A673 (cell line): ENCODE results near the gene PHACTR3. TPM values are rescaled to one million over a fixed set of nuclear protein-coding genes. Genes with fewer than 3 reads are reported as not detected.

Experiments used
- BruUV-seq: library from RNA; stranded (reverse); fragments of 400-500 nt; replicated peaks from 2 replicates; lab custom pipeline; 2021; lab: Mats Ljungman, UMichigan
- CTCF ChIA-PET: fragments of 300-600 bp; sonication (Branson Sonifier 250); formaldehyde crosslinking; loops from one replicate; lab custom pipeline; 2022; ENCODE audit warnings: antibody characterized with exemption; lab: Charles Lee
- POLR2A ChIA-PET: fragments of 300-600 bp; sonication (Branson Sonifier 250); formaldehyde crosslinking; loops from one replicate; lab custom pipeline; 2022; ENCODE audit warnings: antibody characterized with exemption; ENCODE audit not compliant: low non-redundant PET; lab: Charles Lee
- DNase-seq: peaks from one replicate; pipeline ENCODE4 v3.0.0-alpha.2; 2015; ENCODE audit warnings: low spot score
- H3K27ac ChIP-seq: fragments of 200-600 bp; sonication (generic); 2 replicates; pipeline ENCODE4 v1.5.1; 2016; ENCODE audit warnings: mixed run types, low read depth, mild to moderate bottlenecking, mixed read lengths, antibody characterized with exemption, low read length; ENCODE audit not compliant: poor library complexity, severe bottlenecking
- H3K27me3 ChIP-seq: fragments of 200-600 bp; sonication (generic); replicated peaks from 2 replicates; pipeline ENCODE4 v1.6.1; 2017; ENCODE audit warnings: mixed run types, low read depth, mild to moderate bottlenecking, mixed read lengths, antibody characterized with exemption, low read length; ENCODE audit not compliant: insufficient read depth, poor library complexity
- H3K36me3 ChIP-seq: fragments of 200-600 bp; sonication (generic); 2 replicates; pipeline ENCODE4 v1.6.1; 2016; ENCODE audit warnings: mixed run types, mild to moderate bottlenecking, mixed read lengths, antibody characterized with exemption, low read length; ENCODE audit not compliant: insufficient read depth, poor library complexity, severe bottlenecking
- H3K4me1 ChIP-seq: fragments of 200-600 bp; sonication (generic); 2 replicates; pipeline ENCODE4 v1.6.1; 2017; ENCODE audit warnings: mixed run types, mild to moderate bottlenecking, mixed read lengths, antibody characterized with exemption, low read length; ENCODE audit not compliant: insufficient read depth, poor library complexity, severe bottlenecking
- H3K4me3 ChIP-seq: fragments of 200-600 bp; sonication (generic); 2 replicates; pipeline ENCODE4 v1.5.1; 2016; ENCODE audit warnings: low read depth, mixed run types, mild to moderate bottlenecking, mixed read lengths, low read length; ENCODE audit not compliant: poor library complexity, severe bottlenecking
- H3K9me3 ChIP-seq: fragments of 200-600 bp; sonication (generic); 2 replicates; pipeline ENCODE4 v1.6.1; 2016; ENCODE audit warnings: mixed run types, low read depth, mild to moderate bottlenecking, mixed read lengths, antibody characterized with exemption, low read length; ENCODE audit not compliant: poor library complexity, severe bottlenecking
- CTCF ChIP-seq: fragments of 300-800, 200-600 bp; sonication (generic); conservative IDR thresholded peaks from 2 replicates; pipeline ENCODE4 v1.5.1; 2017; ENCODE audit warnings: low read depth, mild to moderate bottlenecking, antibody characterized with exemption, low read length, moderate library complexity, mixed read lengths
- EZH2 ChIP-seq: fragments of 200-600 bp; sonication (generic); IDR thresholded peaks from 2 replicates; pipeline ENCODE4 v1.6.1; 2017; ENCODE audit warnings: borderline replicate concordance, low read depth, mild to moderate bottlenecking, mixed read lengths, antibody characterized with exemption, low read length; ENCODE audit not compliant: poor library complexity, severe bottlenecking
- intact Hi-C: fragments of 100-400 bp; cut with micrococcal nuclease; formaldehyde crosslinking; loops from one replicate; pipeline ENCODE4 v1.10.0; 2022; ENCODE audit not compliant: unreplicated experiment
- total RNA-seq: library from RNA; stranded (reverse); gene quantifications from 2 replicates; pipeline ENCODE4 v1.2.3, GENCODE V29; 2021

PHACTR3 gene
- total RNA-seq, 1 experiment from 2014 or later, result 0.17 TPM

DNA sequence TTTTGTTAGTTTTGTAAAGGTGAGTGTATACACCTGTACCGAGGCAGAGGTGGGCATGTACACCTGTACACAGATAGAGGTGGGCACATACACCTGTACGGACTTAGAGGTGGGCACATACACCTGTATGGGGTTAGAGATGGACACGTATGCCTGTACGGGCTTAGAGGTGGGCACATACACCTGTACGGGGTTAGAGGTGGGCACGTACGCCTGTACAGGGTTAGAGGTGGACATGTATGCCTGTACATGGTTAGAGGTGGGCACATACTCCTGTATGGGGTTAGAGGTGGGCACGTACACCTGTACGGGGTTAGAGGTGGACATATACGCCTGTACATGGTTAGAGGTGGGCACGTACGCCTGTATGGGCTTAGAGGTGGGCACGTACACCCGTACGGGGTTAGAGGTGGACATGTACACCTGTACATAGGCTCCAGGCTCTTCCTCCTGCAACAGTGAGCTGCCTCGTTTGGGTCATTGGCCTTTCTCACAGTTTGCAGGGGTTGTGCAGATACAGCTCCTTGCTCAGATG is 63.7 kb downstream of the PHACTR3 start:
- no peak for TF ChIP-seq CTCF
- TF ChIP-seq EZH2, result no peak
- H3K9me3 ChIP-seq, result no peaks in the 10 kb centered on the region
- intact Hi-C loops, result no loop called here
- ChIA-PET POLR2A (no interaction called here), CTCF (no interaction called here)
- peaks cover 36% of the 10 kb centered on the region for H3K27me3 ChIP-seq
- no peak overlapping the region for H3K4me3 ChIP-seq
- no peaks in the 10 kb centered on the region for H3K36me3 ChIP-seq
- no peak for DNase-seq
- BruUV-seq, result no TSS peak
- H3K4me1 ChIP-seq, result no peaks in the 10 kb centered on the region
- H3K27ac ChIP-seq, result no peak overlapping the region

DNA sequence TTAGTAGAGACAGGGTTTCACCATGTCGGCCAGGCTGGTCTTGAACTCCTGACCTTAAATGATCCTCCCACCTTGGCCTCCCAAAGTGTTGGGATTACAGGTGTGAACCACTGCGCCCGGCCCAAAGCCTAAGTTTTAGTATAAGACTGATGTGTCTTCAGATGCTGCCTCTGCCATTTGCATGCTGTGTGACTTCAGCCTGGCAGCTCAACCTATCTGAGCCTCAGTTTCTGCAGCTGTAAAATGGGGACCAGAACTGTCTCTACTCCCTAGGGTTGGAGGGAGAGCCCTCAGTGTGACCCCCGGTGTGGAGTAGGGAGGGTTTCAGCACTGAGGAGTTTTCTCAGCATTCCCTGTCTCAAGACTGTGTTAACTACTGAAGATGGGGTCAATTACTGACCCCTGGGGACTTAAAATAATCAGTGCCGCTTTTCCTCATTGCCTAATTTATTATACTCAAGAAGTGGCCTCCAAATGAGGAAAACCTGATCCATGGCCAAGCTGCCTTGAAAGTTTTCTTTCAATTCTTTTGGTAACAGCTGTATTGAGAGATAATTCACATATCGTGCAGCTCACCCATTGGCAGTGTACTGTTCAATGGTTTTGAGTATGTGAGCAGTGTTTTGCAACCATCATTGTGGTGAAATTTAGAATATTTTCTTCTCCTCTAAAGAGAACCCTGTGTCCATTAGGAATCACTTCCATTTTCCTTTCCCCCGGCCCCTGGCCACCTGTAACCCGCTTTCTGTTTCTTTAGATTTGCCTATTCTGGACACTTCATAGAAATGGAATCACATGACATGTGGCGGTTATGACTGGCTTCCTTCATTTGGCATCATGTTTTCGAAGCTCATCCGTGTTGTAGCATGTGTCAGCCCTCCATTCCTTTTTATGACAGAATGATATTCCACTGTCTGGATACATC is 64.8 kb downstream of the PHACTR3 start:
- CTCF ChIA-PET, result no interaction called here
- DNase-seq, result no peak
- POLR2A ChIA-PET, result no interaction called here
- BruUV-seq, result no TSS peak
- H3K9me3 ChIP-seq, result no peaks in the 10 kb centered on the region
- H3K36me3 ChIP-seq, result no peaks in the 10 kb centered on the region
- intact Hi-C loops, result no loop called here
- H3K4me3 ChIP-seq, result no peak overlapping the region
- H3K4me1 ChIP-seq, result no peaks in the 10 kb centered on the region
- H3K27ac ChIP-seq, result no peak overlapping the region
- no peak for TF ChIP-seq EZH2
- peaks cover 28% of the 10 kb centered on the region for H3K27me3 ChIP-seq

- POLR2A ChIA-PET, result no interaction called here
- no peak overlapping the region for H3K27ac ChIP-seq
- no peaks in the 10 kb centered on the region for H3K9me3 ChIP-seq
- TF ChIP-seq CTCF, result no peak
- TF ChIP-seq EZH2, result no peak
- DNase-seq, result no peak
- intact Hi-C loops, result no loop called here
- H3K27me3 ChIP-seq, result peaks cover 23% of the 10 kb centered on the region
- H3K4me1 ChIP-seq, result no peaks in the 10 kb centered on the region
- CTCF ChIA-PET, result no interaction called here
- no TSS peak for BruUV-seq
- H3K36me3 ChIP-seq, result no peaks in the 10 kb centered on the region
- H3K4me3 ChIP-seq, result no peak overlapping the region
Measured at GRCh38 chr20:59670786-59671492, 66.6 kb downstream of the PHACTR3 start.
